Spinal cord (tissue), 10 donors: ENCODE data around the gene PTPRS. TPM values are rescaled to one million over a fixed set of nuclear protein-coding genes. Genes with fewer than 3 reads are reported as not detected.
A peak's percentile ranks its signal among the peaks of the same experiment; 100 is the strongest.
"Not testable (repeated sequence)": the region's sequence is repeated elsewhere in the genome, so short reads cannot be mapped to it uniquely, and the experiment has no call there.

Source experiments
- DNase-seq, 6 donors: peaks; one replicate each; pipeline versions ENCODE4 v3.0.0 to v3.0.0-alpha.2; 2013 to 2015; ENCODE audit warnings: low spot score in 6 of 6, low read depth in 4 of 6
- H3K27ac ChIP-seq: one replicate; pipeline ENCODE4 v1.5.1; 2013; ENCODE audit warnings: low read depth, low read length, control low read depth
- H3K27me3 ChIP-seq: one replicate; pipeline ENCODE4 v1.6.1; 2013; ENCODE audit warnings: low read length; ENCODE audit not compliant: control insufficient read depth, insufficient read depth
- H3K36me3 ChIP-seq: one replicate; pipeline ENCODE4 v1.6.1; 2013; ENCODE audit warnings: low read length; ENCODE audit not compliant: control insufficient read depth, insufficient read depth
- H3K4me1 ChIP-seq: one replicate; pipeline ENCODE4 v1.6.1; 2013; ENCODE audit warnings: low read length; ENCODE audit not compliant: control insufficient read depth, insufficient read depth
- H3K4me3 ChIP-seq: one replicate; pipeline ENCODE4 v1.5.1; 2013; ENCODE audit warnings: low read depth, low read length, control low read depth
- H3K9me3 ChIP-seq: one replicate; pipeline ENCODE4 v1.6.1; 2013; ENCODE audit warnings: low read length; ENCODE audit not compliant: control insufficient read depth, insufficient read depth
- WGBS: methylation state at CpG from one replicate; pipeline ENCODE4 v1.1.5; 2013; ENCODE audit warnings: missing lambda C conversion rate; ENCODE audit not compliant: insufficient coverage; 5-methylcytosine and 5-hydroxymethylcytosine counted together
- polyA plus RNA-seq, 2 donors: library from polyadenylated mRNA; unstranded; fragments of 120-200 nt; gene quantifications; one replicate each; pipeline ENCODE4 v1.2.1, GENCODE V29; 2013; ENCODE audit not compliant: insufficient read length in 2 of 2
- total RNA-seq, 2 donors: library from RNA; depleted of rRNA in 1 of 2; stranded (reverse); fragments of 120-200 nt in 1 of 2; fragments of >200 nt in 1 of 2; gene quantifications; one replicate each; pipeline versions ENCODE4 v1.2.3 to v1.2.4, GENCODE V29; 2013 to 2014
- donor health status: healthy.

The PTPRS gene
- total and polyA plus RNA-seq, 4 donors = 113 to 151 (median 135) TPM

DNA sequence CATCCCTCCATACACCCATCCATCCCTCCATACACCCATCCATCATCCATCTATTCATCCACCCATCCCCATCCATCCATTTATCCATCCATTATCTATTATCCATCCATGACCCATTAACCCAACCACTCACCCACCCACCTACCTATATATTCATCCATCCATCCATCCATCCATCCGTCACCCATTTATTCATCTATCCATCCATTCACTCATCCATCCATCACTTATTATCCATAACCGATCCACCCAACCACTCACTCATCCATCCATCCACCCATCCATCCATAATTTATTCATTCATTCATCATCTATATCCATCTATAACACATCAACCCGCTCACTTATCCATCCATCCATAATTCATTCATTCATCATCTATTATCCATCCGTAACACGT is 28.7 kb upstream of the PTPRS start:
- H3K36me3 ChIP-seq = no peaks in the 10 kb centered on the region
- no peak overlapping the region for H3K27ac ChIP-seq
- no peaks in the 10 kb centered on the region for H3K27me3 ChIP-seq
- 98% methylated on average over 5 of the region's 5 CpGs for WGBS
- H3K9me3 ChIP-seq = no peaks in the 10 kb centered on the region
- H3K4me3 ChIP-seq = no peak overlapping the region
- H3K4me1 ChIP-seq = no peaks in the 10 kb centered on the region
- no peak for DNase-seq

DNA sequence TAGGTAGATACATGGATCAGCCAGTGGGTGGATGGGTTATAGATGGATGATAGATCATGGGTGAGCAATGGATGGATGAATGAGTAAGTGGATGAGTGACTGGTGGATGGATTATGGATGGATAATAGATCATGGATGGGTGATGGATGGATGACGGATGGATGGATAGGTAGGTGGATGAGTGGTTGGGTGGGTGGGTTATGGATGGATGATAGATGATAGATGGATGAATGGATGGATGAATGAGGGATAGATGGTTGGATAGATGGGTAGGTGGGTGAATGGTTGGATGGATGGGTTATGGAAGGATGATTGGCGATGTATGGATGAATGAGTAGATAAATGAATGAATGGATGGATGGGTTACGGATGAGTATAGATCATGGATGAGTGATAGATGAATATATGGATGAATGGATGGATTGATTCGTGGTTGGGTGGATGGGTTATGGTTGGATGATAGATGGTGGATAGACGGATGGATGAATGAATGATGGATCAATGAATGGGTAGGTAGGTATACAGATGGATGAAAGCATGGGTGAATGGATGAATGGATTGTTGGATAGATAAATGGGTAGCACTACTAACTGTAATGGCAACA is 27.0 kb upstream of the PTPRS start:
- no peak for DNase-seq
- Histone ChIP-seq H3K4me1 (no peaks in the 10 kb centered on the region), H3K4me3 (no peak overlapping the region), H3K9me3 (no peaks in the 10 kb centered on the region), H3K36me3 (no peaks in the 10 kb centered on the region), H3K27me3 (no peaks in the 10 kb centered on the region), H3K27ac (no peak overlapping the region)
- 88% methylated on average over 5 of the region's 5 CpGs for WGBS

DNA sequence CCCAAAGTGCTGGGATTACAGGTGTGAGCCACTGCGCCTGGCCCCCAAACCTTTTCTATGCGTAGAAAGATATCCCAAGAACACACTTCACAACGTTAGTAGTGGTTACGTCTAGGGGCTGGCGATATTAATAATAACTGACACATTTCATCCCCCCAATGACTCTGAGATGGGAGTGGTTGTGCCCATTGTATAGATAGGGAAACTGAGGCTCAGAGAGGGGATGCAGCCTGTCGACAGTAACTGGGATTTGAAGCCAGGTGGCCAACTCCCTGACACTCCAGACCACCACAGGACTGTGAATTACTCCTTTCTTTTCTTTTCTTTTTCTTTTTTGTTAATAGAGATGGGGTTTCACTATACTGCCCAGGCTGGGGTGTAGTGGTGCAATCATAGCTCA is 25.3 kb upstream of the PTPRS start:
- Histone ChIP-seq H3K27me3 (no peaks in the 10 kb centered on the region), H3K4me1 (no peaks in the 10 kb centered on the region), H3K36me3 (no peaks in the 10 kb centered on the region), H3K27ac (no peak overlapping the region), H3K9me3 (no peaks in the 10 kb centered on the region), H3K4me3 (no peak overlapping the region)
- DNase-seq = no peak
- WGBS = no CpG with 5 or more reads among the region's 6 CpGs

- no peaks in the 10 kb centered on the region for H3K36me3 ChIP-seq
- no peak overlapping the region for H3K4me3 ChIP-seq
- no peaks in the 10 kb centered on the region for H3K4me1 ChIP-seq
- no peak overlapping the region for H3K27ac ChIP-seq
- no peak for DNase-seq
- no peaks in the 10 kb centered on the region for H3K27me3 ChIP-seq
- 17% methylated on average over 5 of the region's 7 CpGs for WGBS
- no peaks in the 10 kb centered on the region for H3K9me3 ChIP-seq
These were observed 24.1 kb upstream of the PTPRS start for GRCh38 chr19:5364674-5365073.

DNA sequence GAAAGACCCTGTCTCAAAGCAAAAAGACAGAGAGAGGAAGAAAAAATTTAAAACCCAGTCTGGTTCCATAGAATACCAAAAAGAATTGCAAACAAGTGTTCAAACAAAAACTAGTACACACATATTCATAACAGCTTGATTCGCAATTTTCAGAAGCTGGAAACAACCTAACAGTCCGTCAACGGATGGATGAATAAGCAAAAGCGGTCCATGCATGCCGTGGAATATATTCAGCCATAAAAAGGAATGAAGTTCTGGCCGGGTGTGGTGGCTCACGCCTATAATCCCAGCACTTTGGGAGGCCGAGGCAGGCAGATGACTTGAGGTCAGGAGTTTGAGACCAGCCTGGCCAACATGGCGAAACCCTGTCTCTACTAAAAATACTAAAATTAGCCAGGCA is 21.2 kb upstream of the PTPRS start:
- not testable (repeated sequence) for DNase-seq, H3K27me3 ChIP-seq, H3K4me3 ChIP-seq, H3K4me1 ChIP-seq, H3K9me3 ChIP-seq, H3K36me3 ChIP-seq, H3K27ac ChIP-seq
- 88% methylated on average over 1 of the region's 9 CpGs for WGBS

DNA sequence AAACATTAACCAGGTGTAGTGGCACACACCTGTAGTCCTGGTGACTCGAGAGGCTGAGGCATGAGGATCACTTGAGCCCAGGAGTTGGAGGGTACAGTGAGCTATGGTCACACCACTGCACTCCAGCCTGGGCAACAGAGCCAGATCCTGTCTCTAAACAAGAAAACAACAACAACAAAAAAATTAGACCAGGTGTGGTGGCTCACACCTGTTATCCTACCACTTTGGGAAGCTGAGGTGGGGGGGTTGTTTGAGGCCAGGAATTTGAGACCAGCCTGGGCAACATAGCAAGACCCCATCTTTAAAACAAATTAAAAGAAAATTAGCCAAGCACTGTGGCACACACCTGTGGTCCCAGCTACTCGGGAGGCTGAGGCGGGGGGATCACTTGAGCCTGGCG is 20.8 kb upstream of the PTPRS start:
- Histone ChIP-seq H3K4me3 (no peak overlapping the region), H3K27ac (no peak overlapping the region), H3K27me3 (no peaks in the 10 kb centered on the region), H3K4me1 (no peaks in the 10 kb centered on the region), H3K9me3 (no peaks in the 10 kb centered on the region), H3K36me3 (no peaks in the 10 kb centered on the region)
- 100% methylated on average over 1 of the region's 4 CpGs for WGBS
- no peak for DNase-seq

GRCh38 chr19:5360003-5360780 is 19.6 kb upstream of the PTPRS start:
- H3K36me3 ChIP-seq = no peaks in the 10 kb centered on the region
- H3K4me3 ChIP-seq = no peak overlapping the region
- H3K27ac ChIP-seq = no peak overlapping the region
- no peaks in the 10 kb centered on the region for H3K9me3 ChIP-seq
- no peaks in the 10 kb centered on the region for H3K27me3 ChIP-seq
- DNase-seq = peak in 2 of 6 donors; percentile 27 to 56
- 26% methylated on average over 6 of the region's 9 CpGs for WGBS
- H3K4me1 ChIP-seq = no peaks in the 10 kb centered on the region

DNA sequence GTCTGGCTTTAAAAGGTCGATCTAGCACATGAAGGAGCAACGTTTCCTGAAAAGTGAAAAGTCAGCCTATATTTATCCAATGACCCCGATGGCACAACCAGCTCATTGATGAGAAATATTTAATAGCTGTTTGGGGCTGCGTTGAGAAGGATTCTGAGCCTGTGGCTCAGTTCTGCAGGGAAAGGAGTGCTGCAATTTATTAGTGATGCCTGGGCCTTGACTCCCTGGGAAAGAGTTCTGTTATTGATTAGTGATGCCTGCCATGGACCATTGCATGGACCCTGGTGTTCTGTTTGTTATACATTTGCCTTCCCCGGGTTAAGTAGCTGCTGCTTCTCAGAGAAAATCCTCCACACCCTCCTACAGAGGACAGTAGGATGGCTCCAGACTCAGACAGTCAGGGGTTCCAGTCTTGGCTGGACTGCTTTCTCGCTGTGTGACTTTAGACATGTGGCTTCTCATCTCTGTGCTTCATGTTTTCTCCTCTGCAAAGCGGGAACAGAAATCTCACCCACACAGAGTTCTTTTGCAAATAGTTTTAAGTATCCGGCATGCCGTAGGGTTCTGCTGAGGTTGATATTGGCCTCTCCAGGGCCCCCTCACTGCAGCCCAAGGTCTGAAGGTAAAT is 17.7 kb upstream of the PTPRS start:
- H3K27me3 ChIP-seq = no peaks in the 10 kb centered on the region
- no peak overlapping the region for H3K4me3 ChIP-seq
- H3K9me3 ChIP-seq = no peaks in the 10 kb centered on the region
- no peak for DNase-seq
- no peaks in the 10 kb centered on the region for H3K4me1 ChIP-seq
- no peak overlapping the region for H3K27ac ChIP-seq
- no peaks in the 10 kb centered on the region for H3K36me3 ChIP-seq
- 78% methylated on average over 6 of the region's 9 CpGs for WGBS

DNA sequence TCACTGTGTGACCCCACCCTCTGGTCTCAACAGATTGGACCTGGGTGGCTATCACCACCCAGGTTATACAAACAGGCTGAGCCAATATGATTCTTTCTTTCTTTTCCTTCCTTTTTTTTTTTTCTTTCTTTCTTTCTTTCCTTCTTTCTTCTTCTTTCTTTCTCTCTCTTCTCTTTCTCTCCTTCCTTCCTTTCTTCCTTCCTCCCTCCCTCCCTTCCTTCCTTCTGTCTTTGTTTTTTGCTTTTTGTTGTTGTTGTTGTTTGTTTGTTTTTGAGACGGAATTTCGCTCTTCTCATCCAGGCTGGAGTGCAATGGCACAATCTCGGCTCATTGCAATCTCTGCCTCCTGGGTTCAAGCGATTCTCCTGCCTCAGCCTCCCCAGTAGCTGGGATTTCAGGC is 17.0 kb upstream of the PTPRS start:
- no peak overlapping the region for H3K27ac ChIP-seq
- DNase-seq = no peak
- H3K27me3 ChIP-seq = no peaks in the 10 kb centered on the region
- H3K4me3 ChIP-seq = no peak overlapping the region
- H3K9me3 ChIP-seq = no peaks in the 10 kb centered on the region
- H3K36me3 ChIP-seq = no peaks in the 10 kb centered on the region
- 63% methylated on average over 2 of the region's 4 CpGs for WGBS
- no peaks in the 10 kb centered on the region for H3K4me1 ChIP-seq

DNA sequence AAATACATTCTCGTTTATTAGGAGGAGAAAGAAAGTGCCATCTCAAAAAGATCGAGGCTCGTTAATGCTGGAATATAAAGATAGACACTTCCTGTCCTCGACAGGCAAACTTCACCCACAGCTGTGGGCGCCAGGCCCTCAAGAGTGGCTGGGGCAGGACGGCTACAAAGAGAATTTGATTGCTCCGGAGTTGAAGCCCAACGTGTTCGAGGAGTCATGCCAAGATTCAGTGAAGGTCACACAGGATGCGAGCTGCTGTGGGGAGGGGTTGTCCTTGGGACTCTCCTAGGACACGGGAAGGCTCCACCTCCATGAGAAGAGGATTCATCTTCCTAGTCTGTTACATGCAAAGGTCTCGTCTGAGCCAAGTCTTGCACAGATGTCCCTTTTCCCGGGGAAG is 16.3 kb upstream of the PTPRS start:
- no peak for DNase-seq
- Histone ChIP-seq H3K4me3 (no peak overlapping the region), H3K27ac (no peak overlapping the region), H3K9me3 (no peaks in the 10 kb centered on the region), H3K36me3 (no peaks in the 10 kb centered on the region), H3K4me1 (no peaks in the 10 kb centered on the region), H3K27me3 (no peaks in the 10 kb centered on the region)
- 41% methylated on average over 10 of the region's 13 CpGs for WGBS
